ENCODE data around the gene CYP11A1. TPM values are rescaled to one million over a fixed set of nuclear protein-coding genes. Genes with fewer than 3 reads are reported as not detected.
"Not testable (repeated sequence)": the region's sequence is repeated elsewhere in the genome, so short reads cannot be mapped to it uniquely, and the experiment has no call there.

Gene CYP11A1
- polyA plus RNA-seq, 1 donor from 2014 or later = not detected

GRCh38 chr15:74364936-74365597 lies 2.4 kb downstream of the CYP11A1 start:
- Mint-ChIP-seq H3K4me1 (peaks cover 0 to 2% (median 0%) of the 10 kb centered on the region in 3 donors), H3K27me3 (peaks cover 21% of the 10 kb centered on the region), H3K36me3 (no peaks in the 10 kb centered on the region), H3K9me3 (no peaks in the 10 kb centered on the region), H3K4me3 (peak overlapping the region in 3 of 4 donors; percentile 69 to 76 (median 71)), H3K27ac (peak overlapping the region in 1 of 3 donors; percentile 67)

- peaks cover 0 to 2% (median 0%) of the 10 kb centered on the region in 3 donors for H3K4me1 Mint-ChIP-seq
- H3K36me3 Mint-ChIP-seq = no peaks in the 10 kb centered on the region
- no peak overlapping the region for H3K4me3 Mint-ChIP-seq
- H3K27me3 Mint-ChIP-seq = peaks cover 16% of the 10 kb centered on the region
- no peak overlapping the region for H3K27ac Mint-ChIP-seq
- no peaks in the 10 kb centered on the region for H3K9me3 Mint-ChIP-seq
These were observed 5.0 kb downstream of the CYP11A1 start for GRCh38 chr15:74362482-74362881.

DNA sequence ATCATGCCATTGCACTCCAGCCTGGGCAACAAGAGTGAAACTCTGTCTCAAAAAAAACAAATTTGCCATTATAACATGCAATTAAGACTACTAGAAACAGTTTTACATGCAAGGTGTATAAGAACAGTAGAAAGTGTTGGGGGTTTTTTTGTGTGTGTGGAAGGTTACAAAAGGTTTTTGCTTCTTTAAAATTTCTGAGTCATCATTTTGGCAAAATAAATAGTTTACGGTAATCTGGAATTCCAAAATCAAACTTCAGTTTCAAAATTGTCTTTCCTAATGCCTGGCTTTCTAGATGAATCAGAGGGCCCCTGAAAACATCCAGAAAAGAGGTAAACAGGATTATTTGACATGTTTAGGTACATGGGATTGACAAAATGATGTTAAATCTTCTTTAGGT lies 6.6 kb downstream of the CYP11A1 start:
- not testable (repeated sequence) for H3K36me3 Mint-ChIP-seq, H3K27me3 Mint-ChIP-seq, H3K4me1 Mint-ChIP-seq, H3K4me3 Mint-ChIP-seq, H3K27ac Mint-ChIP-seq, H3K9me3 Mint-ChIP-seq

DNA sequence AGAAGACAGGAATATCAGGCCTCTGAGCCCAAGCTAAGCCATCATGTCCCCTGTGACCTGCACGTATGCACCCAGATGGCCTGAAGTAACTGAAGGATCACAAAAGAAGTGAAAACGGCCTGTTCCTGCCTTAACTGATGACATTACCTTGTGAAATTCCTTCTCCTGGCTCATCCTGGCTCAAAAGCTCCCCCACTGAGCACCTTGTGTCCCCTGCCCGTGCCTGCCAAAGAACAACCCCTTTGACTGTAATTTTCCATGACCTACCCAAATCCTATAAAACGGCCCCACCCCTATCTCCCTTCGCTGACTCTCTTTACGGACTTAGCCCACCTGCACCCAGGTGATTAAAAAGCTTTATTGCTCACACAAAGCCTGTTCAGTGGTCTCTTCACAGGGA lies 8.1 kb downstream of the CYP11A1 start:
- not testable (repeated sequence) for H3K27ac Mint-ChIP-seq, H3K36me3 Mint-ChIP-seq, H3K27me3 Mint-ChIP-seq, H3K4me1 Mint-ChIP-seq, H3K4me3 Mint-ChIP-seq, H3K9me3 Mint-ChIP-seq

GRCh38 chr15:74357514-74357913 lies 9.9 kb downstream of the CYP11A1 start:
- H3K27ac Mint-ChIP-seq, H3K4me1 Mint-ChIP-seq, H3K27me3 Mint-ChIP-seq, H3K4me3 Mint-ChIP-seq, H3K36me3 Mint-ChIP-seq, H3K9me3 Mint-ChIP-seq: not testable (repeated sequence)

DNA sequence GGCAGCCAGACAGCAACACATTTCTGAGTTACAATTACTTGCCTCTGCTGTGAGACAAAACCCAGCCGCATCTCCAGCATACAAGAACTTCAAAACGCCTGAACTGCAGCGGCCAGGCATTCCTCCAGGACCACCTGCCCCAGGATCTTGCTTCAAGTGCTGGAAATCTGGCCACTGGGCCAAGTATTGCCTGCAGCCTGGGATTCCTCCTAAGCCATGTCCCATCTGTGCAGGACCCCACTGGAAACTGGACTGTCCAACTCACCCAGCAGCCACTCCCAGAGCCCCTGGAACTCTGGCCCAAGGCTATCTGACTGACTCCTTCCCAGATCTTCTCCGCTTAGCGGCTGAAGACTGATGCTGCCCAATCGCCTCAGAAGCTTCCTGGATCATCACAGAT lies 11.4 kb downstream of the CYP11A1 start:
- not testable (repeated sequence) for H3K9me3 Mint-ChIP-seq, H3K27ac Mint-ChIP-seq, H3K27me3 Mint-ChIP-seq, H3K4me3 Mint-ChIP-seq, H3K4me1 Mint-ChIP-seq, H3K36me3 Mint-ChIP-seq

DNA sequence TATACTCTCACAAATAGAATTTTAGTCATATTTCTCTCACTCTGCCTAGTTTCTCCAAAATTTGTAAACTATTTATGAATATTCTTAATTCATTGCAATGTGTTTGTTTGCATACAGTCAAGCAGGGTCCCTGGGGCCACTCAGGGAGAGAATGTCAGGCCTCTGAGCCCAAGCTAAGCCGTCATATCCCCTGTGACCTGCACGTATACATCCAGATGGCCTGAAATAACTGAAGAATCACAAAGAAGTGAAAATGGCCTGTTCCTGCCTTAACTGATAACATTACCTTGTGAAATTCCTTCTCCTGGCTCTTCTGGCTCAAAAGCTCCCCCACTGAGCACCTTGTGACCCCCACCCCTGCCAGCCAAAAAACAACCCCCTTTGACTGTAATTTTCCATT lies 13.5 kb downstream of the CYP11A1 start:
- not testable (repeated sequence) for H3K4me1 Mint-ChIP-seq, H3K9me3 Mint-ChIP-seq, H3K36me3 Mint-ChIP-seq, H3K4me3 Mint-ChIP-seq, H3K27me3 Mint-ChIP-seq, H3K27ac Mint-ChIP-seq

GRCh38 chr15:74352393-74352910 lies 15.0 kb downstream of the CYP11A1 start:
- no peak overlapping the region for H3K27ac Mint-ChIP-seq
- H3K9me3 Mint-ChIP-seq = peaks cover 0 to 10% (median 9%) of the 10 kb centered on the region in 3 donors
- H3K27me3 Mint-ChIP-seq = peaks cover 3% of the 10 kb centered on the region
- no peaks in the 10 kb centered on the region for H3K4me1 Mint-ChIP-seq
- peaks cover 4% of the 10 kb centered on the region for H3K36me3 Mint-ChIP-seq
- no peak overlapping the region for H3K4me3 Mint-ChIP-seq

DNA sequence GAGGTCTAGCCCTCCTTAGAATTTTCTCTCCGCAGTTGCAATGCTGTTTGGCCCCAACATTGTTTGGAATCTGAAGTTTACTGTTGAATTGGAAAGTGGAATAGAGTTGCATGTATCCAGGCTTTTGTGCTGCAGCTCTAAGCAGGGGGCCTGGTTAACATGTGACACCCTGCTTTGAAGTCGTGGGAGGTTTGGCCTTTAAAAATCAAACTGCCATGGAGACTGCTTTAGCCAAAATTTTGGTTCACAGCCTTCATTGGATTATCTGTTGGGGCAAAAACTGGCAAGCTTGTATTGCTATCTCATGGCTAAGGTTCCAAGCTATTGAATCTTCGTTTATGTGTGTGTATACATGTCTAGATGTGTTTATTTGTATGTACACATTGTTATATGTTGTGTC lies 15.8 kb downstream of the CYP11A1 start:
- Mint-ChIP-seq H3K4me3 (no peak overlapping the region), H3K4me1 (no peaks in the 10 kb centered on the region), H3K36me3 (peaks cover 4% of the 10 kb centered on the region), H3K27me3 (peaks cover 3% of the 10 kb centered on the region), H3K27ac (no peak overlapping the region), H3K9me3 (peaks cover 0 to 10% (median 9%) of the 10 kb centered on the region in 3 donors)

DNA sequence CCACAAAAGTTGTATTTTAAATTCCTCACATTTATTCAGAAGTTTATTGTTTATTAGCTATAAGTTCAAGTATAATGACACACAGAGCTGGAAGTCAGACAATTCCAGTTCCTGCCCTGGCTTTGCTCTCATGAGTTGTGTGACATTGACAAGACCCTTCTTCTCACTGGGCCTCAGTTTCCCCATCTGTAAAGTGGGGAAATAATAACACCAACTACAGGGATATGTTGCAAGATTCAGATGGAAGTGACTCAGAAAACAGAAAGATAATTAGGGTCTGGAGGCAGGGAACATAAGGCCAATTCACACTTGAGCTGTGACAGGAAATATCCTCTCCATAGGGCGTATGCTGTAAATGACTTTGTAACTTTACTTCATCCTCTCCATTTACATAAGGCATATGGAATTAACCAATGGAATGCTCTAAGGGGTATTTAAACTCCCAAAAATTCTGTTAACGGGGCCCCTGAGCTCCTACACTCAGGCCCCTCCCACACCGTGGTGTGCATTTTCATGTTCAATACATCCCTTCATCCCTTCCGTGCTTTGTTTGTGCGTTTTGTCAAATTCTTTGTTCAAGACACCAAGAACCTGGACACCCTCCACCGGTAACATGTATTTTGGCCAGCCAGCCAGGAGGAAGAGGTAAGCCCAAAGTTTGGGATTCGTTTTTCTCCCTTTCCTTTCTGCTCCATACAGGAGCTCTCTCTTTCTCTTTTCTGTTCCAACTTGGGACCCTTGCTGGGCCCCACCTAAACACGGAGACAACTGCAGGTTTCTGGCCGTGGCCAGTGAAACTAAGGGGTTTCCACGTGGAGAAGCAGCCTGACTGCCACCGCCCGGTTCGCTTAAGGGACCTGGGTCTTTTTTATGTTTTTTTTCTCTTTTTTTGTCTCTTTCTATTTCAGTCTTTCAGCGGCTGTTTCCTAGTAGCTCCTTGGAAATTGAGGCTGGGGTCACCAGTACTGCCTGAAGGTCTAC lies 16.9 kb downstream of the CYP11A1 start:
- H3K27ac Mint-ChIP-seq = no peak overlapping the region
- peaks cover 0 to under 1% (median 0%) of the 10 kb centered on the region in 3 donors for H3K4me1 Mint-ChIP-seq

GRCh38 chr15:74349241-74349778 lies 18.1 kb downstream of the CYP11A1 start:
- H3K4me1 Mint-ChIP-seq = peaks cover 0 to 3% (median 0%) of the 10 kb centered on the region in 3 donors
- peaks cover 8% of the 10 kb centered on the region for H3K27me3 Mint-ChIP-seq
- H3K4me3 Mint-ChIP-seq = no peak overlapping the region

More for the DNA sequence above, 16.9 kb downstream of the CYP11A1 start:
- no peak overlapping the region for H3K4me3 Mint-ChIP-seq
- peaks cover 6% of the 10 kb centered on the region for H3K27me3 Mint-ChIP-seq
- peaks cover 4% of the 10 kb centered on the region for H3K36me3 Mint-ChIP-seq
- H3K9me3 Mint-ChIP-seq = peaks cover 0 to 10% (median 9%) of the 10 kb centered on the region in 3 donors

GRCh38 chr15:74347757-74348250 lies 19.6 kb downstream of the CYP11A1 start:
- H3K4me1 Mint-ChIP-seq = peaks cover 0 to 3% (median 0%) of the 10 kb centered on the region in 3 donors
- H3K27me3 Mint-ChIP-seq = peaks cover 8% of the 10 kb centered on the region
- peaks cover 0 to 2% (median 0%) of the 10 kb centered on the region in 3 donors for H3K9me3 Mint-ChIP-seq
- no peak overlapping the region for H3K4me3 Mint-ChIP-seq
- peaks cover 2% of the 10 kb centered on the region for H3K36me3 Mint-ChIP-seq
- no peak overlapping the region for H3K27ac Mint-ChIP-seq

More at GRCh38 chr15:74349241-74349778, 18.1 kb downstream of the CYP11A1 start:
- peaks cover 2% of the 10 kb centered on the region for H3K36me3 Mint-ChIP-seq
- no peak overlapping the region for H3K27ac Mint-ChIP-seq
- H3K9me3 Mint-ChIP-seq = peaks cover 0 to 5% (median 5%) of the 10 kb centered on the region in 3 donors

DNA sequence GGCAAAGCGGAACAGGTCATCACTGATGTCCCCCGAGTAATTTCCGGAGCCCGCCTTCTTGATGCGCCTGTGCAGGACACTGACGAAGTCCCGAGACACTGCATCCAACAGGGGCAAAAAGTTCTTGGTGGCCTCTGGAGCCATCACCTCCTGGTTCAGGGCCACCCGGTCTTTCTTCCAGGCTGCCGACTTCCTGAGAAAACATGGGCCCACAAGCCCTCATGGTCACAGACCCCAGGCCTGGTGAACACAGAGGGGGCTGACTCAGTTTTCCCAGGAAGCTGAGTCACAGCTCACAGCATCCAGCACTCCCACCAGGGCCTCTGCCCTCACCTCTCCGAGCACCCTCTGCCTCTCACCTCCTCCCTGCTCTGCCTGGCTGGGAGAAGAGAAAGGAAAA lies 22.4 kb downstream of the CYP11A1 start:
- H3K27ac Mint-ChIP-seq = no peak overlapping the region
- peaks cover 5% of the 10 kb centered on the region for H3K27me3 Mint-ChIP-seq
- H3K36me3 Mint-ChIP-seq = peaks cover 2% of the 10 kb centered on the region
- no peaks in the 10 kb centered on the region for H3K9me3 Mint-ChIP-seq
- no peak overlapping the region for H3K4me3 Mint-ChIP-seq
- peaks cover 0 to 3% (median 0%) of the 10 kb centered on the region in 3 donors for H3K4me1 Mint-ChIP-seq

DNA sequence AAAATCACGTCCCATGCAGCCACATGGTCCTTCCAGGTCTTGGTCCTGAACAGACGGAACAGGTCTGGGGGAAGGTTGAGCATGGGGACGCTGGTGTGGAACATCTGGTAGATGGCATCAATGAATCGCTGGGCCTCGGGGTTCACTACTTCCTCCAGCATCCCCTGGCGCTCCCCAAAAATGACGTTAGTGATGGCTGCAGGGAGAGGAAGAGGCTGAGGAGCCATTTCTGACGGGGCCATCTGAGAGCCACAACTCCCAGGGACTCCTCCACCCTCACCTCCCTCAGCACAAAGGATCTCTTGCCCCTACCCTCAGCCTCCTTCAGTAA lies 23.7 kb downstream of the CYP11A1 start:
- Mint-ChIP-seq H3K27ac (no peak overlapping the region), H3K27me3 (peaks cover 5% of the 10 kb centered on the region), H3K9me3 (no peaks in the 10 kb centered on the region), H3K4me3 (no peak overlapping the region), H3K4me1 (peaks cover 0 to 3% (median 0%) of the 10 kb centered on the region in 3 donors), H3K36me3 (peaks cover 2% of the 10 kb centered on the region)

Data from IgD-negative memory B cell (primary cell).